Upper lobe of left lung (tissue), 4 donors: ENCODE data around the gene NGEF.

Source experiments
- CTCF ChIP-seq, 6 experiments: fragments of 450-650 bp in 4 of 6; fragments of 200-600 bp in 2 of 6; sonication (generic) in 2 of 6; IDR thresholded peaks; one replicate each; pipeline ENCODE4 v1.5.1; 2016 to 2019; ENCODE audit warnings: antibody characterized with exemption in 6 of 6
- EP300 ChIP-seq, 4 donors: sonication (generic); formaldehyde crosslinking; IDR thresholded peaks; one replicate each; pipeline ENCODE4 v1.5.1; 2017; ENCODE audit warnings: antibody characterized with exemption in 4 of 4, control low read depth in 2 of 4
- POLR2A ChIP-seq, 4 donors: fragments of 450-650 bp; IDR thresholded peaks; one replicate each; pipeline ENCODE4 v1.5.1; 2016 to 2017; ENCODE audit warnings: antibody characterized with exemption in 4 of 4, mild to moderate bottlenecking in 2 of 4
- POLR2AphosphoS5 ChIP-seq, 2 donors: sonication (generic); formaldehyde crosslinking; IDR thresholded peaks; one replicate each; pipeline ENCODE4 v1.5.1; 2017; ENCODE audit warnings: antibody characterized with exemption in 2 of 2

GRCh38 chr2:232925153-232925820 lies 87.8 kb downstream of the NGEF start:
- TF ChIP-seq POLR2AphosphoS5 (IDR thresholded peaks at IDR 0.05) (no peak), POLR2A (IDR thresholded peaks at IDR 0.05) (no peak), EP300 (IDR thresholded peaks at IDR 0.05) (no peak), CTCF (IDR thresholded peaks at IDR 0.05) (no peak)
